KOPT-K1 (cell line): ENCODE data around the gene VAV2.

Experiments used
- H3K27ac ChIP-seq: fragments of 200-600 bp; sonication (generic); 2 replicates; pipeline ENCODE4 v1.5.1; 2016; ENCODE audit warnings: antibody characterized with exemption, mild to moderate bottlenecking, low read depth, low read length; ENCODE audit not compliant: poor library complexity, severe bottlenecking
- H3K36me3 ChIP-seq: fragments of 200-600 bp; sonication (generic); 2 replicates; pipeline ENCODE4 v1.5.1; 2017; ENCODE audit warnings: antibody characterized with exemption, mild to moderate bottlenecking, low read length, moderate library complexity; ENCODE audit not compliant: insufficient read depth
- H3K9me3 ChIP-seq: fragments of 200-600 bp; sonication (generic); 2 replicates; pipeline ENCODE4 v1.5.1; 2017; ENCODE audit warnings: antibody characterized with exemption, low read length, mild to moderate bottlenecking; ENCODE audit not compliant: insufficient read depth, poor library complexity, severe bottlenecking

Gene VAV2

GRCh38 chr9:133973791-133974630 lies 18.1 kb downstream of the VAV2 start:
- Histone ChIP-seq H3K36me3 (no peaks in the 10 kb centered on the region), H3K27ac (no peak overlapping the region), H3K9me3 (no peaks in the 10 kb centered on the region)

- Histone ChIP-seq H3K9me3 (no peaks in the 10 kb centered on the region), H3K27ac (no peak overlapping the region)
Observed at GRCh38 chr9:133973111-133973790, 18.9 kb downstream of the VAV2 start.

GRCh38 chr9:133971981-133972941 lies 19.9 kb downstream of the VAV2 start:
- Histone ChIP-seq H3K27ac (no peak overlapping the region), H3K9me3 (no peaks in the 10 kb centered on the region), H3K36me3 (no peaks in the 10 kb centered on the region)

More at GRCh38 chr9:133973111-133973790, 18.9 kb downstream of the VAV2 start:
- H3K36me3 ChIP-seq = no peaks in the 10 kb centered on the region

GRCh38 chr9:133971121-133971951 lies 20.8 kb downstream of the VAV2 start:
- Histone ChIP-seq H3K9me3 (no peaks in the 10 kb centered on the region), H3K27ac (no peak overlapping the region), H3K36me3 (no peaks in the 10 kb centered on the region)

GRCh38 chr9:133970581-133971058 lies 21.5 kb downstream of the VAV2 start:
- no peaks in the 10 kb centered on the region for H3K36me3 ChIP-seq
- no peak overlapping the region for H3K27ac ChIP-seq
- no peaks in the 10 kb centered on the region for H3K9me3 ChIP-seq

GRCh38 chr9:133969681-133970580 lies 22.2 kb downstream of the VAV2 start:
- Histone ChIP-seq H3K27ac (no peak overlapping the region), H3K9me3 (no peaks in the 10 kb centered on the region)

GRCh38 chr9:133968966-133969617 lies 23.0 kb downstream of the VAV2 start:
- peaks cover 5% of the 10 kb centered on the region for H3K9me3 ChIP-seq
- no peak overlapping the region for H3K27ac ChIP-seq
- H3K36me3 ChIP-seq = no peaks in the 10 kb centered on the region

More at GRCh38 chr9:133969681-133970580, 22.2 kb downstream of the VAV2 start:
- no peaks in the 10 kb centered on the region for H3K36me3 ChIP-seq

GRCh38 chr9:133968428-133968827 lies 23.7 kb downstream of the VAV2 start:
- H3K27ac ChIP-seq = no peak overlapping the region
- peaks cover 8% of the 10 kb centered on the region for H3K9me3 ChIP-seq
- no peaks in the 10 kb centered on the region for H3K36me3 ChIP-seq

- Histone ChIP-seq H3K27ac (no peak overlapping the region), H3K9me3 (peaks cover 10% of the 10 kb centered on the region)
Observed at GRCh38 chr9:133967024-133967741, 24.9 kb downstream of the VAV2 start.

GRCh38 chr9:133964463-133964862 lies 27.7 kb downstream of the VAV2 start:
- Histone ChIP-seq H3K36me3 (no peaks in the 10 kb centered on the region), H3K27ac (no peak overlapping the region), H3K9me3 (peaks cover 10% of the 10 kb centered on the region)

More at GRCh38 chr9:133967024-133967741, 24.9 kb downstream of the VAV2 start:
- no peaks in the 10 kb centered on the region for H3K36me3 ChIP-seq

GRCh38 chr9:133963166-133963565 lies 29.0 kb downstream of the VAV2 start:
- no peaks in the 10 kb centered on the region for H3K36me3 ChIP-seq
- no peak overlapping the region for H3K27ac ChIP-seq
- peaks cover 10% of the 10 kb centered on the region for H3K9me3 ChIP-seq

GRCh38 chr9:133962341-133962740 lies 29.8 kb downstream of the VAV2 start:
- H3K36me3 ChIP-seq = no peaks in the 10 kb centered on the region
- no peak overlapping the region for H3K27ac ChIP-seq
- H3K9me3 ChIP-seq = peaks cover 10% of the 10 kb centered on the region
